ENCODE measurements around the gene CLTCL1. TPM values are rescaled to one million over a fixed set of nuclear protein-coding genes. Genes with fewer than 3 reads are reported as not detected.

Gene CLTCL1
- total RNA-seq, 1 donor from 2014 or later: 26.0 TPM

DNA sequence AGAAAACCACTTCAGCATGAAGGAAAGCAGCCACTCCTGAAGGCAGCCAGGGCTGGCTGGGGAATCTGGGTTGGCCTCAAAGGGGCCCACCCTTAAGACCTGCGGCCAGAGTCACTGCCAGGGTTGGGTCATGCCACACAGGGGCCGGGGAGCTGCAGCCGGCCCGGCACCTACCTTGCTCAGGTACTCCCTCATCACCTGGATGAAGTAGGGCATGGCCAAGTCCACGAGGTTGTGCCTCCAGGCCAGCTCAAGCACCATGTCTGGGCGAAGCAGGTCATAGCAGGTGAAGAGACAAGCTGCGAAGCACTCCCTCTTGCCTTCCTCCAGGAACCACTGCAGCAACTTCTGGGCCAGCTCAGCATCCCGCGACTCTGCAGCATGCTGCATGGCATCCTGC lies 108.3 kb downstream of the CLTCL1 start:
- no peak for DNase-seq (ENCODE audit: low spot score in 2 of 2)
- H3K36me3 ChIP-seq: no peaks in the 10 kb centered on the region
- H3K27me3 ChIP-seq: no peaks in the 10 kb centered on the region
- H3K9me3 ChIP-seq: no peaks in the 10 kb centered on the region
- intact Hi-C loops (cut with DNase I): no loop called here
- no peak overlapping the region for H3K27ac ChIP-seq
- TF ChIP-seq, protein P1, sequence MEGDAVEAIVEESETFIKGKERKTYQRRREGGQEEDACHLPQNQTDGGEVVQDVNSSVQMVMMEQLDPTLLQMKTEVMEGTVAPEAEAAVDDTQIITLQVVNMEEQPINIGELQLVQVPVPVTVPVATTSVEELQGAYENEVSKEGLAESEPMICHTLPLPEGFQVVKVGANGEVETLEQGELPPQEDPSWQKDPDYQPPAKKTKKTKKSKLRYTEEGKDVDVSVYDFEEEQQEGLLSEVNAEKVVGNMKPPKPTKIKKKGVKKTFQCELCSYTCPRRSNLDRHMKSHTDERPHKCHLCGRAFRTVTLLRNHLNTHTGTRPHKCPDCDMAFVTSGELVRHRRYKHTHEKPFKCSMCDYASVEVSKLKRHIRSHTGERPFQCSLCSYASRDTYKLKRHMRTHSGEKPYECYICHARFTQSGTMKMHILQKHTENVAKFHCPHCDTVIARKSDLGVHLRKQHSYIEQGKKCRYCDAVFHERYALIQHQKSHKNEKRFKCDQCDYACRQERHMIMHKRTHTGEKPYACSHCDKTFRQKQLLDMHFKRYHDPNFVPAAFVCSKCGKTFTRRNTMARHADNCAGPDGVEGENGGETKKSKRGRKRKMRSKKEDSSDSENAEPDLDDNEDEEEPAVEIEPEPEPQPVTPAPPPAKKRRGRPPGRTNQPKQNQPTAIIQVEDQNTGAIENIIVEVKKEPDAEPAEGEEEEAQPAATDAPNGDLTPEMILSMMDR (IDR thresholded peaks at IDR 0.05): no peak
- H3K4me1 ChIP-seq: no peaks in the 10 kb centered on the region
- no peak overlapping the region for H3K4me3 ChIP-seq

DNA sequence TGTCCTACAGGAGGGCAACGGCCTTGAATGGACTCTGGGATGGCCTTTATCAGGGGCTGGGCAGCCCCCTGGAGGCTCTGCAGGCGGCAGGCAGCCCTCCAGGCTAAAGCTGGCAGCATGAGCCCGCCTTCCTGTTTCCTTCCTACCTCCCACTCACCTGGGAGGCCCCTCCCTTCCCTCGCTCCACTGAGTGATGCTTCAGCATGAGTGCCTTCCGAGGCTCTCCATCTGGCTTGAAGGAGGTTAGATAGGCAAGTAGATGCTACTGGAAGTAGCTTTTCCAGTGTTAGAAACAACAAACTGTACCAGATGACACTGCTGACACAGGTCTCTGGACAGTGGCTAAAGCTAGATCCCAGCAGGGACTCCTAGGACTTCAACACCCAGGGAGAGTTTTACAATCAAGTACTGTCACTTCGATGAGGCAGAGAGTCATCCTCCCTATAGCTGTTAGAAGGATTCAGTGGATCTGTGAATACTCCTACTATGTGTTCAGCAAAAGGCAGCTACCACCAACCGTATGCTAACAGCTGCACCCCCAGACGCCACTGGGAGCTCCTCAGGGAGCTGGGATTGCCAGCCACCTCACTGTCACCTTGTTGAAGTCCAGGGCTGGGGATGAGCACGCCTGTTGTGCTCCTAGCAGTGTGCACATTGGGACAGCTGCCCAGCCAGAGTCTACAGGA lies 108.9 kb downstream of the CLTCL1 start:
- Histone ChIP-seq H3K36me3 (no peaks in the 10 kb centered on the region), H3K27me3 (no peaks in the 10 kb centered on the region), H3K4me3 (no peak overlapping the region), H3K4me1 (peaks cover 2 to 3% of the 10 kb centered on the region in 2 donors), H3K27ac (no peak overlapping the region), H3K9me3 (no peaks in the 10 kb centered on the region)
- intact Hi-C loops (cut with DNase I): no loop called here
- DNase-seq (ENCODE audit: low spot score in 2 of 2): no peak
- TF ChIP-seq, protein P1 (IDR thresholded peaks at IDR 0.05): no peak

DNA sequence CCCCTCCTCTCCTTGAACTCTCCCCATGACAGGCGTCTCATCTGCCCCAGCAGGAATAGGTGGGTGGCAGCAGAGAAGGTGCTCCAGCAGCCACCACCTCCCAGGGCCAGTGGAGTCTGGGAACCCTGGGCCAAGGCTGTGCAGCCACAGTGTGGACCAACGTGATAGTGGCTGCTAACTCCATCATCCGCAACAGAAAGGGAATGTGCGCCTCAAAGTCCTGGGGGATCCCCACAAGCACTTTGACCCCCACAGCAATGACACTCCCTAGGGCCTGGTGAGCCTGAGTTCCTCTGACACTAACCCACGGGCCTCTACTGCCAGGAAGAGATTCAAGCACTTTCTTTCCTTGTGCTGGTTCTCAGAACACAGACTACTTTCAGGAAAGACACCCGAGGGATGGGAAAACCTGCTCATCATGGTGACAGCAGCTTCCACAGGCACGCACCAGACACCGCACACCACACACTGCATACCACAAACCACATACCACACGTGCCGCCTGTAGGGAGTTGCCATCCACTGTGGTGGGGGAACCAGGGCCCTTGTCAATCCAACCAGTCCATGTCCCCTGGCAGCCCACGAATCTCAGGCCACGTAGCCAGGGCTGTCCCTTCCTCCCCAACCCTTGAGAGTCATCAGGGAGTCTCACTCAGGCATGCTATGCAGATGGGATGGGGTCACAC lies 109.6 kb downstream of the CLTCL1 start:
- TF ChIP-seq, protein P1 (IDR thresholded peaks at IDR 0.05): no peak
- DNase-seq (ENCODE audit: low spot score in 2 of 2): no peak
- intact Hi-C loops (cut with DNase I): no loop called here
- Histone ChIP-seq H3K27me3 (no peaks in the 10 kb centered on the region), H3K4me1 (peaks cover 6 to 10% of the 10 kb centered on the region in 2 donors), H3K4me3 (no peak overlapping the region), H3K27ac (no peak overlapping the region), H3K36me3 (no peaks in the 10 kb centered on the region), H3K9me3 (no peaks in the 10 kb centered on the region)

DNA sequence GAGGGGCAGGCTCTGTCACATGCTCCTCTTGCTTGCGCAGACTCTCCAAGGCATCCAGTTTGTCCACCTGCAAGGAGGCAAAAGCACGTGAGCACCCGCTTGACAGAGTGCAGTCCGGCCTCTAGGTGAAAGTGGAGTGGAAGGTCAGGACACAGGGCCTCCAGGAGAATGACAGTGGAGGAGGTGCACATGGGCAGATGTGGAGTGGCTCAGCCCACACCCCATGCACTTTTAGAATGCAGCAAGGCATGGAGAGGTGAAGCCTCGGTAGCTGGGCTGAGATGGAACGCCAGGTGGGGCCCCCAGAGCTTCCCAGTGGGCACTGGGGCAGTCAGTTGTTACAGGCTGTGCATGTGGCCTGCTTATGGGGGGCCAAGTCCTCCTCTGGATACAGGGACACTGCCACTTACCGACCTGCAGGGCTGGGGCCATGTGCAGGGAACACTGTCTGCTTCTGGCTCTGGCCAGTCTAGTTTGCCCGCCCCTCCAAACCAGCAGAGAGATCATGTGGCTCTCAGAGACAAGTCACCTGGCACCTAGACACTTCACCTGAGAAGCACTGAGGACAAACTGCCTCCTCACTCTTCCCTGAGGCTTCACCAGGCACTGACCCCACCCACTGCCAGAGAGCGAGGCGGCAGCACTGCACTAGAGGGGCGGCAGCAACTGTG lies 110.6 kb downstream of the CLTCL1 start:
- no peak overlapping the region for H3K27ac ChIP-seq
- intact Hi-C loops (cut with DNase I): no loop called here

DNA sequence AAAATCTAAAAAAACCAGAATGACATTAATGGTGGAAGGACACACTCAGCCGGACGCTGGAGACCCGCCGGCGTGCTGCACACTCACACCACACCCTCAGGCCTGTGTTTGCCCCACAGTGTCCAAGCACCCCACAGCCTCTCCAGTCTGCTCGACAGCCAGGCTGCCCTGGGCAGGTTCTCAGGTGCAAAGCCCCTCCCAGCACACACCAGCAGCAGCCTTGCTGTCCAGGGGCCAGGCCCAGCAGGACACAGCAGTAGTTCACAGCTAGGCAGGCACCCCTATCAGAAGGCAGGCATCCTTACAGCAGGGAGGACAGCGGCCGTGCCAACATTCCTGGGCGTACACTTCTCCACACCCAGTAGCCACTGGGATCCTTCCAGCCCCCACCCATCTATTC lies 111.3 kb downstream of the CLTCL1 start:
- Histone ChIP-seq H3K4me3 (no peak overlapping the region), H3K36me3 (peaks cover 0 to 4% of the 10 kb centered on the region in 2 donors), H3K27me3 (no peaks in the 10 kb centered on the region), H3K4me1 (peaks cover 6 to 16% of the 10 kb centered on the region in 2 donors), H3K27ac (no peak overlapping the region), H3K9me3 (no peaks in the 10 kb centered on the region)
- TF ChIP-seq, protein P1 (IDR thresholded peaks at IDR 0.05): no peak
- intact Hi-C loops (cut with DNase I): no loop called here
- DNase-seq (ENCODE audit: low spot score in 2 of 2): no peak

More for the DNA sequence above, 110.6 kb downstream of the CLTCL1 start:
- no peaks in the 10 kb centered on the region for H3K9me3 ChIP-seq
- peaks cover 0 to 4% of the 10 kb centered on the region in 2 donors for H3K36me3 ChIP-seq
- no peak for DNase-seq (ENCODE audit: low spot score in 2 of 2)
- H3K27me3 ChIP-seq: no peaks in the 10 kb centered on the region
- TF ChIP-seq, protein P1 (IDR thresholded peaks at IDR 0.05): no peak
- H3K4me1 ChIP-seq: peaks cover 6 to 12% of the 10 kb centered on the region in 2 donors
- no peak overlapping the region for H3K4me3 ChIP-seq

All from ascending aorta (tissue), 2 donors.